HEK293T (cell line): ENCODE measurements around the gene TCERG1L.

Source experiments
- ARNT ChIP-seq: fragments of 450-650 bp; IDR thresholded peaks from 2 replicates; pipeline ENCODE4 v1.6.1; 2017; ENCODE audit warnings: mild to moderate bottlenecking
- BHLHE40 ChIP-seq: fragments of 450-650 bp; IDR thresholded peaks from 2 replicates; pipeline ENCODE4 v1.6.1; 2016; ENCODE audit warnings: mild to moderate bottlenecking, moderate library complexity, borderline replicate concordance
- ELF4 ChIP-seq: fragments of 450-650 bp; IDR thresholded peaks from 2 replicates; pipeline ENCODE4 v1.6.1; 2017; ENCODE audit warnings: antibody characterized with exemption
- FOXA1 ChIP-seq: fragments of 450-650 bp; IDR thresholded peaks from 2 replicates; pipeline ENCODE4 v1.6.1; 2016; ENCODE audit warnings: mild to moderate bottlenecking
- FOXK2 ChIP-seq: fragments of 450-650 bp; IDR thresholded peaks from 2 replicates; pipeline ENCODE4 v1.6.1; 2016; ENCODE audit warnings: mild to moderate bottlenecking
- FOXM1 ChIP-seq: fragments of 450-650 bp; IDR thresholded peaks from 2 replicates; pipeline ENCODE4 v1.6.1; 2017; ENCODE audit warnings: mild to moderate bottlenecking, borderline replicate concordance
- HDGF ChIP-seq: fragments of 450-650 bp; IDR thresholded peaks from 2 replicates; pipeline ENCODE4 v1.6.1; 2017; ENCODE audit warnings: antibody characterized with exemption, borderline replicate concordance
- NFRKB ChIP-seq: fragments of 450-650 bp; IDR thresholded peaks from 2 replicates; pipeline ENCODE4 v1.6.1; 2016; ENCODE audit warnings: mild to moderate bottlenecking, moderate library complexity
- SP1 ChIP-seq: fragments of 450-650 bp; IDR thresholded peaks from 2 replicates; pipeline ENCODE4 v1.6.1; 2017
- SUZ12 ChIP-seq: fragments of 450-650 bp; IDR thresholded peaks from 2 replicates; pipeline ENCODE4 v1.6.1; 2016; ENCODE audit warnings: mild to moderate bottlenecking
- TF ChIP-seq, protein P1 (sequence below): fragments of 450-650 bp; IDR thresholded peaks from 2 replicates; pipeline ENCODE4 v1.6.1; 2016

DNA sequence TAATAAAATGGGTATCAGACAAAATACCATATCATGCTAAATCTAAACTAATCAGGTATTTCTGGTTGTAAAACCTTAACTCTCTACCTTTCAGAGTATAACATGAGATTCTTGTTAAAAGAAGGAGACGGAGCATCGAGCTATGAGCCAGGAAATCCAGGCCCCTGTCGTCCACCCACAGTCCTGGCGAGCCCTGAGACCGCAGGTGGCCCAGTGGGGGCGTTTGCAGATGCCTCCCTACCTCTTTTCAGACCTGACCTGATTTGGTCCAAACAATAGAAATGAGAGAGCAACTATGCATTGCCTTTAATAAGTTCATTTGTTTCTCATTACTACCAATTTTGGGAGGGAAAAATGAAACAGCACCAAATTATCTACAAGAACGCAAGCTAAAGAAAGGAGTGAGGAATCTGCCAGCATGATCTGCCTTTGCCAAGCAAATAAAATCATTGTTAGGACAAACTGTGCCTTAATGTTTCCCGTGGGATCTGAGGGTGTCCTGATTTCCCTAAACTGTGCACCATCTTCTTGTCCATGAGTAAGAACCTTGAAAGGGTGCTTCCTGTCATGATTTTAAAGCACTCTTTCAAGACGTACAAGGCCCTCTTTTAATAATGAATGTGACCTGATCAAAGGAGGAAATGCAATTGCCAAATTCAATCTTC lies 166.7 kb downstream of the TCERG1L start:
- TF ChIP-seq ARNT (no peak), NFRKB (no peak), ELF4 (no peak), SP1 (no peak), FOXA1 (no peak), FOXM1 (no peak), BHLHE40 (no peak), SUZ12 (no peak), FOXK2 (no peak), HDGF (no peak)
- TF ChIP-seq, protein P1, sequence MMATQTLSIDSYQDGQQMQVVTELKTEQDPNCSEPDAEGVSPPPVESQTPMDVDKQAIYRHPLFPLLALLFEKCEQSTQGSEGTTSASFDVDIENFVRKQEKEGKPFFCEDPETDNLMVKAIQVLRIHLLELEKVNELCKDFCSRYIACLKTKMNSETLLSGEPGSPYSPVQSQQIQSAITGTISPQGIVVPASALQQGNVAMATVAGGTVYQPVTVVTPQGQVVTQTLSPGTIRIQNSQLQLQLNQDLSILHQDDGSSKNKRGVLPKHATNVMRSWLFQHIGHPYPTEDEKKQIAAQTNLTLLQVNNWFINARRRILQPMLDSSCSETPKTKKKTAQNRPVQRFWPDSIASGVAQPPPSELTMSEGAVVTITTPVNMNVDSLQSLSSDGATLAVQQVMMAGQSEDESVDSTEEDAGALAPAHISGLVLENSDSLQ: no peak
